GM18861 (cell line): ENCODE results near the gene GSN.

Experiments
- ATAC-seq: cut with Tn5 transposase; IDR thresholded peaks from one replicate; pipeline ENCODE4 v1.9.1; 2021; ENCODE audit not compliant: unreplicated experiment

Gene GSN

DNA sequence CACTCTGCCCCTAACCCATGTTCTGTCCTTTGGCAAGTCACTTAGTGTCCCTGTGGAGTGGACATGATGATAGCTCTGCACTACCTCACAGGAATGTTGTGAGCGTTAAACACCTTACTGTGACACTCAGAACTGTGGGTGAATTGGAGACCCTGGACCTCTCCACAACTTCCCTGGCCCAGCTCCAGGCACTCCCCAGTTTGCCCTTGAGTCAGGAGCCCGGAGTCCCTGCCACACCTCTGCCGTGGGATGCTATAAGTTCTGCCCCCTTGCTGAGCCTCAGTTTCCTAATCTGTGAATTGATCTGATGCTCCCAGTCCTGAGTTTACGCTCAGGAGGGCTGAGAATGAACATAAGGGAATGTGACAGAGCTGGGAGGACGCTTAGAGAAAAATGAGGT is 34.4 kb downstream of the GSN start:
- ATAC-seq: no peak

DNA sequence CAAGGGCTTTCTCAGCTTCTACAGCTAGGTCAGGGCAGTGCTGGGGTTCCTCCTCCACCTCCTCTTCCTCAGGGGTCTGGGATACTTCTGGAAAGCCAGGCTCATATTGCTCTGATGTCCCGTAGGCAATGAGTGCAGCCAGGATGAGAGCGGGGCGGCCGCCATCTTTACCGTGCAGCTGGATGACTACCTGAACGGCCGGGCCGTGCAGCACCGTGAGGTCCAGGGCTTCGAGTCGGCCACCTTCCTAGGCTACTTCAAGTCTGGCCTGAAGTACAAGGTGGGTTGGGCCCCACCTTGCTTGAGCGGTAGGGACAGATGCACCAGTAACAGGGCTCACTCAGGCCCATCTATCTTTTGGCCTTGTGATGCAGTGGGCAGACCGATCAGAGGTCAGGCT is 34.8 kb downstream of the GSN start:
- no peak for ATAC-seq

DNA sequence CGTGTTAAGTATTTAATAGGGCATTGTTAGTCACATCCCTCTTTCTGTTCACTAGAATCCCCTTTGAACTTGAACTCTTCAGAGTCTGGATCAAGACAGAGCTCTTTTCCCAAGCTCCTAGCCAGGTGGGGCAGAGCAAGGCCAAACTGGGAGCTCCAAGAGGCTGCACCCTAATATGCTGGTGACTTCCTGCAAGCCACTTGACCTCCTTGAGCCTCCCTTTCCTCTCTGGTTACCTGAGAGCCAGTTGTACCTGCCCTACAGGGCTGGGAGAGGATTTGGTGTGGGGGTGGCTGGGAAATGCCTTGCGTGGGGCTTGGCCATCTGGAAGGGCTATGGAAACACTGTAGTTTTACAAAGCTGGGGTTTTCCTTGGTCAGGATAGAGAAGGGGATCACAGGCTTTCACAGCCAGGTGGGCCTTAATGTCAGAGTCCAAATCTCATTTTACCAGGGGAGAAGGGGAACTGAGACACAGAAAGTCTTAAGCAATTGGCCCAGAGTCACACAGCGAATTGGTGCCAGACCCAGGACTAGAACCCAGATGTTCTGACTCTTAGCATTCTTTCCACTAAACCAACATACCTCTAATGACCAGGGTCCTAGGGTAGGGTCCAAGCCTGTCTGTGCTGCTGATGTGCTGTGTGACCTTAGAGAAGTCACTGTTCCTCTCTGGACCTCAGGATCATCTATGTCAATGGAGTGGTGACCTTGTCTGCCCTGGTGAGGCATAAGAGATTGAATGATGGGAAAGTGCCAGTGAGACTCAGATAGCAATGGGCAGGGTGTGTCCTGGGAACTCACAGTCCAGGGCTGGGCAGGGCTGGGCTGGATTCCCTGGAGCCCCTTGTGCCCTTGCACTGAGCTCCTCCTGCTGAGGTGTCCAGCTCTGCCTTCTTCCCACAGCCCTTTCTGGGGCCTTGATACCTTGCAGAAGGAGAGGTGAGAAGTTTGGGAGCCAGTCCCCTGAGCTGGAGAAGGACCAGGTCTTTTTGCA is 35.8 kb downstream of the GSN start:
- no peak for ATAC-seq

DNA sequence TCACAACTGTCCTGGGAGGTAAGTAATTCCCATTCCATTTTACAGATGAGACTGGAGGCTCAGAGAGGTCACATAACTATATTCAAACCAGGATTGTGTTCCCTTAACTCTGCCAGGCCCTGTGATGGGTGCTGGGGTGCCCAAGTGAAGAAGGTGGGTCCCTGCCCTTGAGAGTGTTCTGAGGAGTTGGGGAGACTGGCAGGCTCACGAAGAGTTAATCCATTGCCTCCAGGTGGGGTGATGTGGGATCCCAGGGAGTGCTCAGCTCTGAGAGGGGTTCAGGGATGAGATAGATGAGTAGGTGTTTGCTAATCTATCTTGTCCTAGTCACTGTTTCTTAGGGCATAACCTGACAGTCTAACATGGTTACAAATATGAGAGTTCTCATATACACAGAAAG is 36.7 kb downstream of the GSN start:
- no peak for ATAC-seq

DNA sequence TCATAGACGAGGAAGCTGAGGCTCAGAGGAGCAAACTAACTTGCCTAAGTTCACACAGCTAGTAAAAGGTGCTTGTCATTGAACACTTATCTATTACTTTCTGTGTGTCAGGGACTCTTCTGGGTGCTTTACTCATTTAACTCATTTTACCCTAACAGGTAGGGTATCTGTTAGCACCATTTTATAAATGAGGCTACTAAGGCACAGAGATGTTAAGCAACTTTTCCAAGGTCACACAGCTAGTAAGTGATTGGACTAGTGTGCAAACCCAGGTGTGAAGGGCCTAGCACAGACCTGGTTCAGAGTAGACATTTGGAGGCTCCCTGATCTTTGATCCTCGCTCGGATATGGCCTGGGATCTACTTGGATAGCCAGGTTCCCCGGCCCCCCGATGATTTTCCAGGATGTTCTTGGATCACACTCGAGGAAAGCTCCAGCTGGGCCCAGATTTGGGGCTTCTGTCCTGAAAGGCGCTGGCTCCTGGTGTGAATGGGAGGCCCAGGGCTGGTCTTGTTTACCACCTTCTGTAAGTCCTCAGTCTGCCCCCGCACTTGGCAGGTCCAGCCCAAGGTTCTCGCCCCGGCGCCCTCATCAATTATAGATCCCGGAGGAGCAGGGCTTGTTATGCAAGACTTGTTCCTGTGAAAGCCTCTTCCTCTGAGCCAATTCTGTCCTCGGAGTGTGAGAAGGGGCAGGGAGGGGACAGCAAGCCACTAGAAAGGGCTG is 37.5 kb downstream of the GSN start:
- no peak for ATAC-seq

DNA sequence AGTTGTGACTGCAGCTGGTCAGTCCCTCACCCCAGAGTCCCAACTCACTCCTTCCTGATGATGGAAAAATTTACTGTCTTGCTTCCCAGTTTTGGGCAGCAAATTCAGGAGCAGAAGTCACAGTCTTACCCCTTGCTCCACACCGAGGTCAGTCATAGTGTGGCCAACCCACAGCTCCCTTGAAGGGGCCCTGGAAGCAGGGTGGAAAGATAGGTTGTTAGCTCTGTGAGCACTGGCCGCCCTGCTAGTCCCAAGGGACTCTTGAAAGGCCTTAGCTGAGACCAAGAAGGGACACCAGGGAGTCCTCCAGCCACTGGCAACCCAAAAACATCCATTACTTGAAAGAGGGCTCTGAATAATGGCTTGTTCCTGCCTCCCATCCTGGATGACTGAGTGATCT is 40.0 kb downstream of the GSN start:
- no peak for ATAC-seq

DNA sequence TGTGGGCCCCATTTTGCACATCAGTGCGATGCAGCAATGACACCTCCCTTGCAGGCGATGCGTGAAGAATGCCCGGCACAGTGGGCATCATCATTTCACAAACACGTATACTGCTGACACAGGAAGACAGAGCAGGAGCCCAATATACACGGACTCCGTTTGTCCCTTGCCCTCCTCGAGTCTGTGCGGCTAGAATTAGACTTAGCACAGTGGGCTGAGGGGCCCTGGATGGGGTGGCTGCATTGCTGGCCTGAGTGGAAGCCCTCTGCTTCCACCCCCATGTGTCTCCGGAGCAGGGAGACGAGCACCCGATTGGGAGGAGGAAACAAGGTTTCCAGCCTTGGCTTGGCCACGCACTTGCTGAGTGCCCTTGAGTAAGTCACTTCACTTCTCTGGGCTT is 40.8 kb downstream of the GSN start:
- no peak for ATAC-seq

DNA sequence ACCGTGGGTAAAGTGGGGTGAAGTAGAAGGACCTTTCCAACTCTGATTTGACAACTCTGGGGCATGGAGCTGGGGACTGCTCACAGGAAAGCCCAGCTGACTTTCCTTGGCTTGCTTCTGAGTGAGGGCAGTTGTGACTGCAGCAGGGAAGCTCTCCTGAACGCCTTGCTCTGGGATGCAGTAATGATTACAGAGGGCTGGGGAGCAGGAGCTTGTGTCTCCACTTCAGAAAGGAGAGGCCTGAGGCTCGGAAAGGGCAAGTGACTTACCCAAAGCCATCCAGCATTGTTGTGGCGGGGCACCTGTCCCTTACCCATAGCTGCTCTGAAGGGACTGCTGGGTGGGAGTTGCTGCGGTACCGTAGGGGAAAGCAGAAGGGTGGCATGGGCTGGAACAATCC is 41.2 kb downstream of the GSN start:
- ATAC-seq: no peak

DNA sequence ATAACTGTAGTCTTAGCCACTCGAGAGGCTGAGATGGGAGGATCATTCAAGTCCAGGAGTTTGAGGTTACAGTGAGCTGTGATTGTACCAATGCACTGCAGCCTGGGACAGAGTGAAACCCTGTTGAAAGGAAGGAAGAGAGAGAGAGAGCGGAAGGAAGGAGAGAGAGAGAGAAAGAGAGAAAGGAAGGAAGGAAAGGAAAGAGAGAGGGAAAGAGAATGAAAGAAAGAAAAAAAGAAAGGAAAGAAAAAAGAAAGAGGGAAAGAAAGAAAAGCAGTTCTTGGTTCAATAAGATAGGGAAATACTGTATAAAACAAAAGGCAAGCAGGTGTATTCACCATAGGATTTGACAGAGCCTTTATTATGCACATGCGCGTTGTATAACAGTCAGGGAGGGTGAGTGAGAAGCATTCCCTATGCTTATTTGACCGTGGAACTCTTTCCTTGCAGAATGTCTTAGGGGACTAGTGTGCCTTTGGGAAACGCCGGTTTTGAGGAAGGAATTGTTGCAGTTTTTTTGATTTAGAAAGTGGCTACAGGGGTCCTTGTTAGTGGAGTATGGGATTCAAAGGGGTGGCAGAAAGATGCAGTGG is 42.0 kb downstream of the GSN start:
- no peak for ATAC-seq

DNA sequence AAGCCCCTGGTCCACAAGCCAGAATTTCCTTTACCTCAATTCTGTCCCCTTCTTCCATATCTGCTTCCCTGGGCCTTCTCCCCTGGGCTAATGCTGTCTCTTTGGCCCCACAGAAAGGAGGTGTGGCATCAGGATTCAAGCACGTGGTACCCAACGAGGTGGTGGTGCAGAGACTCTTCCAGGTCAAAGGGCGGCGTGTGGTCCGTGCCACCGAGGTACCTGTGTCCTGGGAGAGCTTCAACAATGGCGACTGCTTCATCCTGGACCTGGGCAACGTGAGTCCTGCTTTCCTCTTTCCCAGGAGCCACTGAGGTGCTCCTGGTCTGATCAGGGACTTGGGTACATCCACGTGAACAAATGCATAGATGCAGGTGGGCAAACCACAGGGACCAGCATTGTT is 42.6 kb downstream of the GSN start:
- no peak for ATAC-seq

DNA sequence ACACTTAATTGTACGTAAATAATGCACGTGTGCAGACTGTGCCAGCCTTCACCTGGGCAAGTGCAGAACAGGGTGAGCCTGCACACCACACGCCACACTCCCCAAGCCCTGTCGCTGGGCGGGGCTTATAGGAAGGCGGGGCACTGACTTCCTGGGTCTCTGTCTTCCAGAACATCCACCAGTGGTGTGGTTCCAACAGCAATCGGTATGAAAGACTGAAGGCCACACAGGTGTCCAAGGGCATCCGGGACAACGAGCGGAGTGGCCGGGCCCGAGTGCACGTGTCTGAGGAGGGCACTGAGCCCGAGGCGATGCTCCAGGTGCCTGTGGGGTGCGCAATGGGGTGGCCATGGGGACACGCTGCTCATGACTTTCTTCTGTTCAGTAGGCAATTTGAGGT is 44.2 kb downstream of the GSN start:
- no peak for ATAC-seq

DNA sequence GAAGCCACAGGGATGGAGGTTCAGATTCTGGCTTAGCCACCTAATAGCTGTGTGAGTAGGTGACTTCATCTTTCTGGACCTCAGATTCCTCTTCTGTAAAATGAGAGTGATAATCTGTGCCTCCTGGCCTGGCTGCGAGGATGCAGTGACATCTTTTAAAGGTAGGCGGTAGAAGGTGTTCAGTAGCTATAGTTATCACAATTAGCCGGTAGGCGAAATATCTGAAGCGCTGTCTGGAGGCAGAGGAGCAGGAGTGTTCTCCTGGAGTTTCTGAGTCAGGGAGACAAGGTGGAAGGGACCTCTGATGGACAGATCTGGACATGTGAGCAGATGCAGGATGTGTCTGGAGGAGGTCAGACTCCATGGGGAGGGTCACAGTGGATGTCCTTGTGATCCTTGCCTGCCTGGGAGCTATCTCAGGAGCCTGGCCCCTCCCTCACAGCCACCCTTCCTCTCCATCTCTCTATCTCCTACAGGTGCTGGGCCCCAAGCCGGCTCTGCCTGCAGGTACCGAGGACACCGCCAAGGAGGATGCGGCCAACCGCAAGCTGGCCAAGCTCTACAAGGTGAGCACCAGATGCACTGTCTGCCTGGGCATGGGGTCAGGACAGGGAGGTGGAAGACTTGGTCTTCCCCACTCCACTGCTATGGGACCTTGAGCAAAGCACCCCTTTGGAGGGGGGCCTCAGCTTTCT is 45.6 kb downstream of the GSN start:
- no peak for ATAC-seq

DNA sequence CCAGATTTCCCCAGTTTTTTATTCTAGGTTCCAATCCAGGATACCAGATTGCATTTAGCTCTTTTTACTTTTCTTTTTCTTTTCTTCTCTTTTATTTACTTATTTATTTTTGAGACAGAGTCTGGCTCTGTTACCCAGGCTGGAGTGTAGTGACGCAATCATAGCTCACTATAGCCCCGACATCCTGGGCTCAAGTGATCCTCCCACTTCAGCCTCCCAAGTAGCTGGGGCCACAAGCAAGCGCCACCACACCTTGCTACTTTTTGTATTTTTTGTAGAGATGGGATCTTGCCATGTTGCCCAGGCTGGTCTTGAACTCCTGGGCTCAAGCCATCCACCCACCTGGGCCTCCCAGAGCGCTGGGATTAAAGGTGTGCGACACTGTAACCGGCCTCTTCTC is 48.4 kb downstream of the GSN start:
- ATAC-seq: no peak

DNA sequence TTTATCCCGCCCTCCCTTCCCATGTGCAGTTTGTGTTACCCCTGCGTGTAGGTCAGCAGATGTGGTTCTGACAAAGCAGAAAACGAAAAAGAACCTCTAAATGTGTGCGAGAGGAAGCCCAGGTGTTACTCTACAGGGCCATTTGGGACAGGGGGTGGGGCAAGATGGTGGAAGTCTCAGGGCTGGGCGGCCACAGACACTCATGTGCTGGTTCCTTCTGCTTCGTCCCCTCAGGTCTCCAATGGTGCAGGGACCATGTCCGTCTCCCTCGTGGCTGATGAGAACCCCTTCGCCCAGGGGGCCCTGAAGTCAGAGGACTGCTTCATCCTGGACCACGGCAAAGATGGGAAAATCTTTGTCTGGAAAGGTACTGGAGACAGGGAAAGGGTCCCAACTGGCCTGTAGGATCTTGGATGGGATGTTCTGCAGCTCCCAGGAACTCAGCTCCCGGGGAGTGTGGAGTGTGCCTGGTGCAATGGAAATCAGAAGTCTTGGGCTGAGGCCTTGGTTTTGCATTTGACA is 49.0 kb downstream of the GSN start:
- ATAC-seq: no peak

DNA sequence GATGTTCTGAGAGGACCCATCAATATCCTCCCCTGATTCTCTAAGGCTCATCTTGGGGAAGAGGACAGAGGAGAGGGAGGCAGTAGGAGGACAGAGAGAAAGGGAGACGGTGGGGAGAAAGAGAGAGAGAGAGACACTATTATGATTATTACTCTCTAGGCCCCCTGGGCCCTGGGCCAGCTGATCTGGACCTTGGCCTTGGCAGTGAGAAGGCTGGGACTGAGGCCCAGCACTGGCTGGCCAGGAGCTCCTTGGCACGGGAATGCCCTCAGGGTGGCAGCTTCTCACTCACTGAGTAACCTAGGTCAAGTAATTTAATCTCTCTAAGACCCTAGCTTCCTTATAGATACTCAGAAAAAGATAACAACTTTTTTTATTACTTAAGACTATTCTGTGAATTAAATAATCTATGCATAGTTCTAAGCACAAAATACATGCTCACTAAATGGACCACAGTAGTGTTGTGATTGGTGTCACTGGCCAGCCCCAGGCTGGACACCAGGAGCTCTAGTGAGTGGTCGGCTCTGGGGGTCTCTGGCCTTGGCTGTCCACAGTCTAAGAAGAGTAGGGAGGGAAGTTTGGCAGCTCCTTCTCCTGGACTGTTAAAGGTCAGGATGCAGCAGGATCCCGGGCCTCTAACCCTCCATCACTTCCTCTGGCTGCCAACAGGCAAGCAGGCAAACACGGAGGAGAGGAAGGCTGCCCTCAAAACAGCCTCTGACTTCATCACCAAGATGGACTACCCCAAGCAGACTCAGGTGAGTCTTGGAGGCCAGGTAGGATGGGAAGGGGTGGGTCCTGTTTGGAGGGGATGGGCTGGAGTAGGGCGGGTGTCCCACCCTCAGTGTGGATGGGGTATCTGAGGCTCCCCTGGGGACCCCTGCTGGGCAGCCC is 50.0 kb downstream of the GSN start:
- no peak for ATAC-seq

DNA sequence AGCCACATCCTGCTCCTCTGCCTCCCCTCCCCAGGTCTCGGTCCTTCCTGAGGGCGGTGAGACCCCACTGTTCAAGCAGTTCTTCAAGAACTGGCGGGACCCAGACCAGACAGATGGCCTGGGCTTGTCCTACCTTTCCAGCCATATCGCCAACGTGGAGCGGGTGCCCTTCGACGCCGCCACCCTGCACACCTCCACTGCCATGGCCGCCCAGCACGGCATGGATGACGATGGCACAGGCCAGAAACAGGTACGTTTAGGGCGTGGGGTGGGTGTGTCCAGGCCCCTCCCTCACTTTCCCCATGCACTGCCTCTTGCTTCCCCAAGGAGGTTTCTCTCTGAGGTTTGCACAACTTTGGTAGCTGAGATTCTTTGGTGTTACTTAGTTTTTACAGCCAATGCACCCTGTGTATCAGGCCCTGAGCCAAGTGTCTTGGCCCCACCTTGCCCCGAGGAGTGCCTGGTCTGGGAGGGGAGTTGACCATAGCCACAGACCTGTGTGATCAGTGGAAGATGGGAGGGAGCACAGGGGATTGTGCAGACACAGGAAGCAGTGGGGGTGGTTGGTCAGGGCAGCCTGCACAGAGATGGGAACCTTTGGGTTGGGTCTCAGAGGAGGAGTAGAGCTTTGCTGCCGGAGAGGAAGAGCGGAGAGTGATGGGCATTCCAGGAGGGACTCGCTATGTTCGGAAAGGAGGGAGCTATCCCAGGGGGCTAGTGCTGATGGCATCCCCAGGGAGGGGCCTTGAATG is 50.8 kb downstream of the GSN start:
- no peak for ATAC-seq

DNA sequence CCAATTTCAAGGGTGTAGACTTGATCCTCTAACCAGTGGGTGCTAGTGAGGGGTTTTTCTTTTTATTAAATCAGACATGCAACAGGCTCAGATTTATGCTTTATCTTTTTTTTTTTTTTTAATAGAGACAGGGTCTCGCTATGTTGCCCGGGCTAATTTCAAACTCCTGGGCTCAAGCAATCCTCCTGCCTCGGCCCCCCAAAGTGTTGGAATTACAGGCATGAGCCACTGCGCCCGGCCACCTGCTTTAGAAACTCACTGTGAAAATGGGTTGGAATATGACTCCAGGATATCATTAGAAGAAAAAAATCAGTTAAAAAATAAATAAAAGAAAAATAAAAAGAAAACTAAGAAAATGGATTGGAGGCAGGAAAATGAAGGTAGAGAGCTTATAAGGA is 51.4 kb downstream of the GSN start:
- ATAC-seq: no peak

DNA sequence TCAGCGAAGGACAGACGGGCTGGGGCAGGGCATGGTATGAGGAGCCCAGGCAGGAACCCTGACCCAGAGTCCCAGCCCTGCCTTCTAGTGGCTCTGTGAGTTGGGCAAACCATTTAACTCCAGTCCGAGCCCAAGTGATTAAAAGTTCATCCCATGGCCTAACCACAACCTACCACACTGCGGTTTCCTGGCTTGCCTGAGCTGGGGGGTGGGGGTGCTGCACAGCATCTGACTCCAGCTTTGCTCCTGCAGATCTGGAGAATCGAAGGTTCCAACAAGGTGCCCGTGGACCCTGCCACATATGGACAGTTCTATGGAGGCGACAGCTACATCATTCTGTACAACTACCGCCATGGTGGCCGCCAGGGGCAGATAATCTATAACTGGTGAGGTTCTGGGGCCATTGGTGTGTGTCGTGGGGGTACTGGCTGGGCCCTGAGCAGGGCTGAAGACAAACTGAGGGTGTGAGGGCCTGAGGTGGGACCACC is 53.1 kb downstream of the GSN start:
- ATAC-seq: no peak

DNA sequence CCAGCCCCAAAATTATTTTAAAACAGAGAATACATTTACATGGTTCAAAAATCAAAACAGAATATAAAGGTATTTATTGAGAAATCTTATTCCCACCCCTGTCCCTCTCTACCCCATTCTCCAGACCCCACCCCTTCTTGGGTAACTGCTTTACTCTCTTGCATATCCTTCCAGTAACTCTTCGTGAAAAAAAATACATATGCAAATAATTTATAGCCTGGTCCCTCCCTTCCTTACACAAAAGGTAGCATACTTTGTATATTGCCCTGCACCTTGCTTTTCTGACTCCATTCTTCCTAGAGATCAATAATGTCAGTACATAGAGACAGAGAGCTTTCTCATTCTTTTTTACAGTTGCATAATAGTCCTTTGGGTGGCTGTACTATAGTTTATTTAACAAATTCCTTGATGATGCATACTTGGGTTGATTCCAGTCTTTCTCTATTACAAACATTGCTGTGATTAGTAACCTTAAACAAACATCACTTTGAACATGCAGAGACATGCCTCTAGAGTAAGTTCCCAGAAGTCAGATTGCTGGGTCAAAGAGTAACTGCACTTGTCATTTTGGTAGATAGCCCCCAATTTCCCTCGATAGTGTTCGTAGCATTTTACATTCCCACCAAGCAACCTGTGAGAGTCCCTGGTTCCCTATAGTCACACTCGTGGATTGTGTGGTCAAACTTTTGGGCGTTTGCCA is 54.2 kb downstream of the GSN start:
- ATAC-seq: no peak
